Suprapubic skin (tissue), 4 donors: Measurements from ENCODE around the gene ABCG4. TPM values are rescaled to one million over a fixed set of nuclear protein-coding genes. Genes with fewer than 3 reads are reported as not detected.
"Not testable (repeated sequence)": the region's sequence is repeated elsewhere in the genome, so short reads cannot be mapped to it uniquely, and the experiment has no call there.

Source experiments
- DNase-seq, 2 donors: peaks; one replicate each; pipeline ENCODE4 v3.0.0-alpha.2; 2019; ENCODE audit warnings: low spot score in 2 of 2
- H3K27ac ChIP-seq: fragments of 200-600 bp; sonication (generic); one replicate; pipeline ENCODE4 v1.5.1; 2019
- H3K27me3 ChIP-seq: fragments of 200-600 bp; sonication (generic); one replicate; pipeline ENCODE4 v1.5.1; 2019
- H3K36me3 ChIP-seq: fragments of 200-600 bp; sonication (generic); one replicate; pipeline ENCODE4 v1.5.1; 2019
- H3K4me1 ChIP-seq: fragments of 200-600 bp; sonication (generic); one replicate; pipeline ENCODE4 v1.5.1; 2019
- H3K4me3 ChIP-seq: fragments of 200-600 bp; sonication (generic); one replicate; pipeline ENCODE4 v1.5.1; 2019; ENCODE audit warnings: mild to moderate bottlenecking
- H3K9me3 ChIP-seq: fragments of 200-600 bp; sonication (generic); one replicate; pipeline ENCODE4 v1.5.1; 2019
- EP300 ChIP-seq: sonication (generic); formaldehyde crosslinking; IDR thresholded peaks from one replicate; pipeline ENCODE4 v1.6.1; 2017; ENCODE audit warnings: antibody characterized with exemption
- POLR2A ChIP-seq, 2 donors: fragments of 450-650 bp; IDR thresholded peaks; one replicate each; pipeline ENCODE4 v1.6.1; 2017; ENCODE audit warnings: antibody characterized with exemption in 2 of 2, mild to moderate bottlenecking in 2 of 2, moderate library complexity in 2 of 2
- POLR2AphosphoS5 ChIP-seq, 3 donors: sonication (generic); formaldehyde crosslinking; IDR thresholded peaks; one replicate each; pipeline ENCODE4 v1.6.1; 2017; ENCODE audit warnings: antibody characterized with exemption in 3 of 3
- WGBS: methylation state at CpG from one replicate; pipeline ENCODE4 v1.1.5; 2018; 5-methylcytosine and 5-hydroxymethylcytosine counted together
- total RNA-seq, 4 donors: library from RNA; depleted of rRNA; stranded (reverse); fragments of >200 nt; gene quantifications; one replicate each; pipeline ENCODE4 v1.1.0, GENCODE V29; 2016
- TF ChIP-seq, protein P1 (sequence below), 2 donors: fragments of 200-600 bp in 1 of 2; fragments of 450-650 bp in 1 of 2; sonication (generic) in 1 of 2; IDR thresholded peaks; one replicate each; pipeline ENCODE4 v1.5.1; 2016 to 2019; ENCODE audit warnings: antibody characterized with exemption in 2 of 2, mild to moderate bottlenecking in 1 of 2, moderate library complexity in 1 of 2

The ABCG4 gene
- total RNA-seq, 4 donors from 2014 or later = 0.26 to 1.6 (median 0.73) TPM

DNA sequence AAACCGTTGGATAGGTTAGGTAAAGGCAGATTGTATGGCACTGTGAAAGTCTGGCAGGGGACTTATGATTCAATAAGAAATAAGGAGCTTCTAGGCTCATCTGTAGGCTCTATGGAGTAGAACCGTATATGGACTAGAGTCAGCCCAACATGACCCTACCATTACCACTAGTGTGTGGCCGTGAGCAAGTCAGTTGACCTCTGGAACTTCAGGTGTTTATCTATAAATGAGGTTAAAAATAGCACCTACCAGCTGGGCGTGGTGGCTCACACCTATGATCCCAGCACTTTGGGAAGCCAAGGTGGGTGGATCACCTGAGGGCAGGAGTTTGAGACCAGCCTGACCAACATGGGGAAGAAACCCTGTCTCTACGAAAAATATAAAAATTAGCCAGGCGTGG lies 23.0 kb upstream of the ABCG4 start:
- Histone ChIP-seq H3K4me1 (peaks cover 34% of the 10 kb centered on the region), H3K36me3 (peaks cover 34% of the 10 kb centered on the region), H3K27ac (no peak overlapping the region), H3K27me3 (no peaks in the 10 kb centered on the region), H3K4me3 (no peak overlapping the region), H3K9me3 (no peaks in the 10 kb centered on the region)
- WGBS = 74% methylated on average over 6 of the region's 6 CpGs
- DNase-seq = no peak
- TF ChIP-seq EP300 (no peak), POLR2A (IDR thresholded peaks at IDR 0.05) (no peak), POLR2AphosphoS5 (IDR thresholded peaks at IDR 0.05) (no peak)
- TF ChIP-seq, protein P1, sequence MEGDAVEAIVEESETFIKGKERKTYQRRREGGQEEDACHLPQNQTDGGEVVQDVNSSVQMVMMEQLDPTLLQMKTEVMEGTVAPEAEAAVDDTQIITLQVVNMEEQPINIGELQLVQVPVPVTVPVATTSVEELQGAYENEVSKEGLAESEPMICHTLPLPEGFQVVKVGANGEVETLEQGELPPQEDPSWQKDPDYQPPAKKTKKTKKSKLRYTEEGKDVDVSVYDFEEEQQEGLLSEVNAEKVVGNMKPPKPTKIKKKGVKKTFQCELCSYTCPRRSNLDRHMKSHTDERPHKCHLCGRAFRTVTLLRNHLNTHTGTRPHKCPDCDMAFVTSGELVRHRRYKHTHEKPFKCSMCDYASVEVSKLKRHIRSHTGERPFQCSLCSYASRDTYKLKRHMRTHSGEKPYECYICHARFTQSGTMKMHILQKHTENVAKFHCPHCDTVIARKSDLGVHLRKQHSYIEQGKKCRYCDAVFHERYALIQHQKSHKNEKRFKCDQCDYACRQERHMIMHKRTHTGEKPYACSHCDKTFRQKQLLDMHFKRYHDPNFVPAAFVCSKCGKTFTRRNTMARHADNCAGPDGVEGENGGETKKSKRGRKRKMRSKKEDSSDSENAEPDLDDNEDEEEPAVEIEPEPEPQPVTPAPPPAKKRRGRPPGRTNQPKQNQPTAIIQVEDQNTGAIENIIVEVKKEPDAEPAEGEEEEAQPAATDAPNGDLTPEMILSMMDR (IDR thresholded peaks at IDR 0.05) = no peak

DNA sequence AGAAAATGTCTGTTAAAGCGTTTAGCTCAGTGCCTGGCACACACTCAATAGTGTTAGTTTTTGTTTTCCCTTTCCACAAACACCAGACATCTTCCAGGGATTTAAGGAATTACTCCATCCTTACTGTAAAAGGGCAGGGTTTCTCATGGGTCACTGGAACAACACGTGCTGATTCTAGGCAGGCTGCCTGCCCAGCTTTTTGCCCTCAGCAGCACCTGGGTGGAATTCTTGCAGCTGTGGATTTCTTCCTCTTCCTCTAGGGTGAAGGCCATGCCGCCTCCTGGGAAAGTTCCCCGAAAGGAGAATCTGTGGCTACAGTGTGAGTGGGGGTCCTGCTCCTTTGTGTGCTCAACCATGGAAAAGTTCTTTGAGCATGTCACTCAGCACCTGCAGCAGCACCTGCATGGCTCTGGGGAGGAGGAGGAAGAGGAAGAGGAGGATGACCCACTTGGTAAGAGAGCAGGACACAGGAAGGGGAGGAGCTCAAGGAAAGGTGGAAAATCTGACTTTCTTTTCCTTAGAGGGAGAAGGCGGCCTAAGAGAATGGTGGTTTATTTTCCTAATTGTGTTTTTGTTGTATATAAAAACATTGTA lies 22.1 kb upstream of the ABCG4 start:
- Histone ChIP-seq H3K27ac (no peak overlapping the region), H3K4me1 (peaks cover 32% of the 10 kb centered on the region), H3K4me3 (no peak overlapping the region), H3K9me3 (no peaks in the 10 kb centered on the region), H3K27me3 (no peaks in the 10 kb centered on the region), H3K36me3 (peaks cover 43% of the 10 kb centered on the region)
- TF ChIP-seq EP300 (no peak), POLR2AphosphoS5 (IDR thresholded peaks at IDR 0.05) (no peak), POLR2A (IDR thresholded peaks at IDR 0.05) (no peak)
- TF ChIP-seq, protein P1 (IDR thresholded peaks at IDR 0.05) = no peak
- WGBS = 55% methylated on average over 5 of the region's 5 CpGs
- no peak for DNase-seq

DNA sequence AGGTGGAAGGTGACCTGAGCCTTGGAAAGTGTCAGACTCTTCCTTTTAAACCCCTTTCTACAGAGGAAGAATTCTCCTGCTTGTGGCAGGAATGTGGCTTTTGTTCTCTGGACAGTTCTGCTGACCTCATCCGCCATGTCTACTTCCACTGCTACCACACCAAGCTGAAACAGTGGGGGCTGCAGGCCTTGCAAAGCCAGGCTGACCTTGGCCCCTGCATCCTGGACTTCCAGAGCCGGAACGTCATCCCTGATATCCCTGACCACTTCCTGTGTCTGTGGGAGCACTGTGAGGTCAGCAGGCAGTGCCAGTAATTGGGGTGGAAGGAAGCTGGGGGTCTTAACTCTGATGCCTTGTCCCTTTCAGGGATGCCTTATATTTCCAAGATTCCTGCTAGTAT lies 18.2 kb upstream of the ABCG4 start:
- peaks cover 14% of the 10 kb centered on the region for H3K4me1 ChIP-seq
- no peak for DNase-seq
- TF ChIP-seq POLR2AphosphoS5 (IDR thresholded peaks at IDR 0.05) = no peak
- TF ChIP-seq, protein P1 (IDR thresholded peaks at IDR 0.05) = no peak
- 74% methylated on average over 3 of the region's 3 CpGs for WGBS
- no peaks in the 10 kb centered on the region for H3K27me3 ChIP-seq
- no peak overlapping the region for H3K27ac ChIP-seq
- H3K36me3 ChIP-seq = peaks cover 65% of the 10 kb centered on the region
- no peaks in the 10 kb centered on the region for H3K9me3 ChIP-seq
- no peak overlapping the region for H3K4me3 ChIP-seq

DNA sequence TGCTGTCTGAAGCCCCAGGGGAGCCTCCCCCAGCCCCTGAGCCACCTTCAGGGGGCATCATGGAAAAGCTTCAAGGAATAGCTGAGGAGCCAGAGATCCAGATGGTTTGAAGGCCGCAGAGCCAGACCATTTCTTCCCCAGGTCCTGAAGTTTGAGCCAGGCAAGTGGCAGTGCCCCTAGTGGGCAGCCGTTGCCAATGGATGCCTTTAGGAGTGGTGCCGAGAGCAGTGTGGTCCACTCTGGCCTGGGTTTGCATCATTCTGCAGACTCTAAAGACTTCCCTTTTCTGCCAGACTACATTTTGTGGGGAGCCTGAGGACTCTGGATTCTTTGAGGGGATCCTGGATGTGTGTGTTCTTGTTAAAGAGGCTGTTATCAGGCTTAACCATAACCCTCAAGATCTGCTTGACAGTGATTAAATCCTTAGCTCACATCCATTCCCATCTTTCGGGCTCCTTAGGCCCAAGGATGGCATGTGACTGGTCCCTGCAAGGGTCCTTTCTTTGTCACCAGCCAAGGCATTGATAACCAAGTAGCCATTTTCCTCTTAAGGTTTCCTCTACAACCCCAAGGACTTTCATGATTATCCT lies 14.4 kb upstream of the ABCG4 start:
- no peak for DNase-seq
- WGBS = 83% methylated on average over 1 of the region's 4 CpGs
- Histone ChIP-seq H3K9me3 (no peaks in the 10 kb centered on the region), H3K27ac (no peak overlapping the region), H3K36me3 (peaks cover 54% of the 10 kb centered on the region), H3K4me1 (no peaks in the 10 kb centered on the region), H3K4me3 (no peak overlapping the region), H3K27me3 (no peaks in the 10 kb centered on the region)
- TF ChIP-seq, protein P1 (IDR thresholded peaks at IDR 0.05) = peak in 1 of 2 donors; percentile 59
- TF ChIP-seq POLR2AphosphoS5 (IDR thresholded peaks at IDR 0.05) = no peak

DNA sequence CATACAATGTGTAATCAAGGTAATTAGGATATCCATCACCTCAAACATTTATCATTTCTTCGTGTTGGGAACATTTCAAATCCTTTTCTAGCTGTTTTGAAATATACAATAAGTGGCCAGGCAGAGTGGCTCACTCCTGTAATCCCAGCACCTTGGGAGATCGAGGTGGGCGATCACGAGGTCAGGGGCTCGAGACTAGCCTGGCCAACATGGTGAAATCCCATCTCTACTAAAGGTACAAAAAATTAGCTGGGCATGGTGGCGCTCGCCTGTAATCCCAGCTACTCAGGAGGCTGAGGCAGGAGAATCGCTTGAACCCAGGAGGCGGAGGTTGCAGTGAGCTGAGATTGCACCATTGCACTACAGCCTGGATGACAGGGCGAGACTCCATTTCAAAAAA lies 9.6 kb upstream of the ABCG4 start:
- H3K4me1 ChIP-seq, H3K9me3 ChIP-seq, H3K27me3 ChIP-seq, DNase-seq, H3K27ac ChIP-seq, H3K4me3 ChIP-seq, H3K36me3 ChIP-seq: not testable (repeated sequence)
- 91% methylated on average over 10 of the region's 10 CpGs for WGBS
